Memory B cell (primary cell): Measurements from ENCODE around the gene PCDHGA6.
"Not testable (repeated sequence)": the region's sequence is repeated elsewhere in the genome, so short reads cannot be mapped to it uniquely, and the experiment has no call there.

Experiments
- ATAC-seq: fragments of 150-1000 bp; cut with Tn5 transposase; 2 replicates; pipeline ENCODE4 v1.10.0; 2021; ENCODE audit warnings: low read depth, mild to moderate bottlenecking, moderate library complexity
- DNase-seq, 2 donors: peaks; one replicate each; pipeline ENCODE4 v3.0.0; 2022; ENCODE audit warnings: low spot score in 2 of 2
- H3K27ac Mint-ChIP-seq: one replicate; pipeline ENCODE4 v1.8.0; 2022; ENCODE audit warnings: mild to moderate bottlenecking, moderate library complexity, mixed read lengths
- H3K27me3 Mint-ChIP-seq: one replicate; pipeline ENCODE4 v1.8.0; 2022; ENCODE audit warnings: mixed read lengths
- H3K36me3 Mint-ChIP-seq: one replicate; pipeline ENCODE4 v1.8.0; 2022; ENCODE audit warnings: mild to moderate bottlenecking, mixed read lengths
- H3K4me1 Mint-ChIP-seq: one replicate; pipeline ENCODE4 v1.8.0; 2022; ENCODE audit warnings: mixed read lengths
- H3K4me3 Mint-ChIP-seq: one replicate; pipeline ENCODE4 v1.8.0; 2022; ENCODE audit warnings: mild to moderate bottlenecking, moderate library complexity, mixed read lengths
- H3K9me3 Mint-ChIP-seq: one replicate; pipeline ENCODE4 v1.8.0; 2022; ENCODE audit warnings: mixed read lengths

PCDHGA6 gene

DNA sequence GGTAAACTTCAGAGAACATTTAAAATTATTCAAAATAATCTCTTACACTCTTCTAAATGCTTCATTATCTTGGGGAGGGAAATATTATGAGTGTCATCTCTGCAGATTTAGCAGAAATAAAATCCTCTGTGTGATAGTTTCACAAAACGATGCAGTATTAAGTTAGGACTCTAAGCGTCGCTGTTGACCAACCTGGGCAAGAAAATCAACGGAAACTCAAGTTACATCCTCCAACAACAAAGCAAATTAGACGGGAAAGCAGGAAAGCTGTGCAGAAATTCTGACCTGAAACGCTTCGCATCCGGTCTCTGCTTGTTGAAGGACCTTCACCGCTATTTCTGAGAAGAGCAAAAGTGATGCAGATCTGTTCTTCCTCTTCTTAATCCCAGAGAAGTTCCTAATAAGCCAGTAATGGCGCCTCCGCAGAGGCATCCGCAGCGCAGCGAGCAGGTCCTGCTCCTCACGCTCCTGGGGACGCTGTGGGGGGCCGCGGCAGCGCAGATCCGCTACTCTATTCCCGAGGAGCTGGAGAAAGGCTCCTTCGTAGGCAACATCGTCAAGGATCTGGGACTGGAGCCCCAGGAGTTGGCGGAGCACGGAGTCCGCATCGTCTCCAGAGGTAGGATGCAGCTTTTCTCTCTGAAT lies at the start of gene PCDHGA6:
TSS of gene PCDHGA6 (plus strand) at position 219 of the 645 bp plus-strand sequence. CDS start at position 412, 193 bp downstream.
- peaks cover 10% of the 10 kb centered on the region for H3K9me3 Mint-ChIP-seq
- ATAC-seq (no peak), DNase-seq (no peak)
- peaks cover 5% of the 10 kb centered on the region for H3K36me3 Mint-ChIP-seq
- H3K4me1 Mint-ChIP-seq = peaks cover 2% of the 10 kb centered on the region
- H3K27ac Mint-ChIP-seq = no peak within 1 kb of the TSS
- H3K4me3 Mint-ChIP-seq = peak within 1 kb of the TSS; percentile 24
- H3K27me3 Mint-ChIP-seq = peaks cover 9% of the 10 kb centered on the region

DNA sequence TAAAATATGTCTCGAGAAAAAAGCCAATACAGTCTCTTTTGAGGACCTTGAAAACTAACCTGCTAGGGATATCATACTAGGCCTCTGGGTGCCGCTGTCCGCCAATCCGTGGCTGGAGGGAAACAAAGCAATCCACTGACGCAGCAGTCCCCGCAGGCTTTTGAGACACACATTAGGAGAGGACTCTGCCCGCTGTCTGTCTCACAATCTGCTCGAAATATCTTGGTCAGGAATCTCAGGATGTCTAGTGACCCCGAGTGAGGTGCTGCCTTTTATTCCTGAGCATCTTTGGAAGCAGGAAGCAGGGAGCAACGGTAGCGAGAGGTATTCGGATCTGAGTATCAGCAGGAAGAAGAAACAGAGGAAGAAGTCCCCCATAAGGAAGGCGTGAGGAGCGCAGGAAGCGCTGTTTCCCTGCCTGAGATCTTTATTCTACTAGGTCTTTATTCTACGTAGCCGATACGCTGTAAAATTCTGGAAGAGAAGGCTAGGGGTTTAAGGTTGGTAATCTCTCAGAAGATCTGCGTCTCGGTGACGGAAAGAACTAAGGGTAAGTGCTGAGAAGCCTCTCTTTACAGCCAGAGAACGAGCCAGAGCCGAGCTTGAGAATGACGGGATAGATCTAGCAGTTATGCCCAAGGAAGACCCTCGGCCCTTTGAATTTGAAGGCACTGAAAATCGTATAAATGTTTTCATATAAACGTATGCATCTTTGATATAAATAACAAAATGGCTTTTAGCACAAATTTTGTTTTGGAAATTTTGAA lies 47.4 kb upstream of the PCDHGA6 start:
- Mint-ChIP-seq H3K4me1 (peaks cover 4% of the 10 kb centered on the region), H3K27me3 (peaks cover 8% of the 10 kb centered on the region), H3K4me3 (peak overlapping the region; percentile 93), H3K27ac (peak overlapping the region; percentile 81), H3K9me3 (peaks cover 4% of the 10 kb centered on the region), H3K36me3 (peaks cover 3% of the 10 kb centered on the region)
- peak; percentile 32 to 44 for DNase-seq
- ATAC-seq = peak; percentile 88

DNA sequence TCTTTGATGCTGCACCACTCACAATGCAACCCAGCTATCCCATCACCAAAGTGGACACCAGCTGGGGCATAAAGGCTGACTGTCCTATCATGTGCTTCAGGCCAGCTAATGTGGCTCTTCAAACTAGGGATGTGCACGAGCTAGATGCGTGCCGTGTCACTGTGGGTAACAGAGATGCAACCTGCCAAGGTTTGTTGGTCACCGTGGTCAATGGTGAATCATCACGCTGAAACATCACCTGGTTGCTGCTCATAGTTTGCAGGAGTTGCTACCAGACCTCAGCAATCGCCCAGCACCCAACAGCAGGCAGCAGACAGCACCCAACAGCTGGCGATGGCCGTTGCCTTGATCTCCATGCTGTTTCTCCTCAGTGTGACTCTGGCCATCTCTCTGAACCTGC lies 45.5 kb upstream of the PCDHGA6 start:
- peaks cover 4% of the 10 kb centered on the region for H3K4me1 Mint-ChIP-seq
- peaks cover 5% of the 10 kb centered on the region for H3K9me3 Mint-ChIP-seq
- peaks cover 3% of the 10 kb centered on the region for H3K36me3 Mint-ChIP-seq
- DNase-seq (no peak), ATAC-seq (no peak)
- H3K27ac Mint-ChIP-seq = no peak overlapping the region
- H3K4me3 Mint-ChIP-seq = no peak overlapping the region
- peaks cover 10% of the 10 kb centered on the region for H3K27me3 Mint-ChIP-seq

DNA sequence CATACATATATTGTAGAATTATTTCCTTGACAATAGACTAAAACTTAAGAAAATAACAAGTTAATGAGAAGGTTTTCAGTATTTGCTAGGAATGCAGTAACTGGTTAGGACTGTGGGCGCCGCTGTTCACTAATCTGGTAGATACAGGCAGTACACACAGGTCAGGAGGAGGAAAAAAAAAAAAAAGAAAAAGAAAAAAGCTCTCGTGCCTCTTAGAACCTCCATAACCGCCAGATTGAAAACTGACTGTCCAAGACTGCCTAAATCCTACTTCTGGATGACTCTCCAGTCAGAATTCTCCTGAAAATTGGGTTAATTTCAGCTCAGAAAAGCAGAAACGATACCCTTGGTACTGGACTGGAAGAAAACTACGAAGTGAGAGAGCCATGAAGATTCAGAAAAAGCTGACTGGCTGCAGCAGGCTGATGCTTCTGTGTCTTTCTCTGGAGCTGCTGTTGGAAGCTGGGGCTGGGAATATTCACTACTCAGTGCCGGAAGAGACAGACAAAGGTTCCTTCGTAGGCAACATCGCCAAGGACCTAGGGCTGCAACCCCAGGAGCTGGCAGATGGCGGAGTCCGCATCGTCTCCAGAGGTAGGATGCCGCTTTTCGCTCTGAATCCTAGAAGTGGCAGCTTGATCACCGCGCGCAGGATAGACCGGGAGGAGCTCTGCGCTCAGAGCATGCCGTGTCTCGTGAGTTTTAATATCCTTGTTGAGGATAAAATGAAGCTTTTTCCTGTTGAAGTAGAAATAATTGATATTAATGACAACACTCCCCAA lies 43.2 kb upstream of the PCDHGA6 start, which contains the start of gene PCDHGA1:
TSS of gene PCDHGA1 (plus strand) at position 216 of the 782 bp plus-strand sequence.
- Mint-ChIP-seq H3K4me1 (peaks cover 6% of the 10 kb centered on the region), H3K27me3 (peaks cover 17% of the 10 kb centered on the region), H3K9me3 (peaks cover 7% of the 10 kb centered on the region), H3K4me3 (peak within 1 kb of the TSS; percentile 24), H3K27ac (no peak within 1 kb of the TSS), H3K36me3 (peaks cover 5% of the 10 kb centered on the region)
- ATAC-seq (peak; percentile 48), DNase-seq (no peak)

DNA sequence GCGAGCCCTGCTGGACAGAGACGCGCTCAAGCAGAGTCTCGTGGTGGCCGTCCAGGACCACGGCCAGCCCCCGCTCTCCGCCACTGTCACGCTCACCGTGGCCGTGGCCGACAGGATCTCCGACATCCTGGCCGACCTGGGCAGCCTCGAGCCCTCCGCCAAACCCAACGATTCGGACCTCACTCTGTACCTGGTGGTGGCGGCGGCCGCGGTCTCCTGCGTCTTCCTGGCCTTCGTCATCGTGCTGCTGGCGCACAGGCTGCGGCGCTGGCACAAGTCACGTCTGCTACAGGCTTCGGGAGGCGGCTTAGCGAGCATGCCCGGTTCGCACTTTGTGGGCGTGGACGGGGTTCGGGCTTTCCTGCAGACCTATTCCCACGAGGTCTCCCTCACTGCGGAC lies 41.1 kb upstream of the PCDHGA6 start:
- not testable (repeated sequence) for H3K4me3 Mint-ChIP-seq, ATAC-seq, H3K27ac Mint-ChIP-seq, DNase-seq, H3K36me3 Mint-ChIP-seq, H3K4me1 Mint-ChIP-seq
- Mint-ChIP-seq H3K27me3 (peaks cover 26% of the 10 kb centered on the region), H3K9me3 (peaks cover 20% of the 10 kb centered on the region)

DNA sequence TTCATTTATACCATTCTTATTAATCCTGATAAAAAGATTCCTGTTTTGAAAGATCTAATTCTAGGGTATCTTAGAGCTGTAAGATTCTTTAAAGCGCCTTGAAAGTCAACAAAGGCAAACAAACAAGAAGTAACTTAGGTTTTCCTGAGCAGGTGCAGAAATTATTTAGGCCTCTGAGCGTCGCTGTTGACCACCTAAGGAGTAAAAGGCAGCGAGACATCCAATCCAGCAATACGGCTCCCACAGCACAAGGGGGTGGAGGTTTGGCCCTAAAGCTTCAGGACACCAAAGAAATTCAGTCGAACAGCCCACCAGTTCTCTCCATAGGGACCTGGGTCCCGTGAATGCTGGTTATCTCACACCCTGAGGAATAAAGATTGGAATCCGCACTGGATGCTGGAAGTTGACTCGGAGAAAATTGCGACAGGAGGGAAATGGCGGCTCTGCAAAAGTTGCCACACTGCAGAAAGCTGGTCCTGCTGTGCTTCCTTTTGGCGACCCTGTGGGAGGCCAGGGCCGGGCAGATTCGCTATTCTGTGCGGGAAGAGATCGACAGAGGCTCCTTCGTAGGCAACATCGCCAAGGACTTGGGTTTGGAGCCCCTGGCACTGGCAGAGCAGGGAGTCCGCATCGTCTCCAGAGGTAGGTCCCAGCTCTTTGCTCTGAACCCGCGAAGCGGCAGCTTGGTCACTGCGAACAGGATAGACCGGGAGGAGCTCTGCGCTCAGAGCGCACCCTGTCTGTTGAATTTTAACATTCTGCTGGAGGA lies 35.0 kb upstream of the PCDHGA6 start, which contains the start of gene PCDHGA2:
TSS of gene PCDHGA2 (plus strand) at position 223 of the 769 bp plus-strand sequence.
- no peak for DNase-seq
- Mint-ChIP-seq H3K4me1 (peaks cover 2% of the 10 kb centered on the region), H3K4me3 (peak within 1 kb of the TSS; percentile 41), H3K27me3 (peaks cover 32% of the 10 kb centered on the region), H3K9me3 (peaks cover 31% of the 10 kb centered on the region), H3K36me3 (peaks cover 10% of the 10 kb centered on the region), H3K27ac (no peak within 1 kb of the TSS)
- ATAC-seq = no peak

DNA sequence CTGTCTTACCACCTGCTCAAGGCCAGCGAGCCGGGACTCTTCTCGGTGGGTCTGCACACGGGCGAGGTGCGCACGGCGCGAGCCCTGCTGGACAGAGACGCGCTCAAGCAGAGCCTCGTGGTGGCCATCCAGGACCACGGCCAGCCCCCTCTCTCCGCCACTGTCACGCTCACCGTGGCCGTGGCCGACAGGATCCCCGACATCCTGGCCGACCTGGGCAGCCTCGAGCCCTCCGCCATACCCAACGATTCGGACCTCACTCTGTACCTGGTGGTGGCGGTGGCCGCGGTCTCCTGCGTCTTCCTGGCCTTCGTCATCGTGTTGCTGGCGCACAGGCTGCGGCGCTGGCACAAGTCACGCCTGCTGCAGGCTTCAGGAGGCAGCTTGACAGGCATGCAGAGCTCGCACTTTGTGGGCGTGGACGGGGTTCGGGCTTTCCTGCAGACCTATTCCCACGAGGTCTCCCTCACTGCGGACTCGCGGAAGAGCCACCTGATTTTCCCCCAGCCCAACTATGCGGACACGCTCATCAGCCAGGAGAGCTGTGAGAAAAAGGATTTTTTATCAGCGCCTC lies 32.8 kb upstream of the PCDHGA6 start:
- H3K27ac Mint-ChIP-seq, H3K36me3 Mint-ChIP-seq, DNase-seq, H3K4me1 Mint-ChIP-seq, H3K4me3 Mint-ChIP-seq, ATAC-seq: not testable (repeated sequence)
- Mint-ChIP-seq H3K27me3 (peaks cover 26% of the 10 kb centered on the region), H3K9me3 (peaks cover 30% of the 10 kb centered on the region)

DNA sequence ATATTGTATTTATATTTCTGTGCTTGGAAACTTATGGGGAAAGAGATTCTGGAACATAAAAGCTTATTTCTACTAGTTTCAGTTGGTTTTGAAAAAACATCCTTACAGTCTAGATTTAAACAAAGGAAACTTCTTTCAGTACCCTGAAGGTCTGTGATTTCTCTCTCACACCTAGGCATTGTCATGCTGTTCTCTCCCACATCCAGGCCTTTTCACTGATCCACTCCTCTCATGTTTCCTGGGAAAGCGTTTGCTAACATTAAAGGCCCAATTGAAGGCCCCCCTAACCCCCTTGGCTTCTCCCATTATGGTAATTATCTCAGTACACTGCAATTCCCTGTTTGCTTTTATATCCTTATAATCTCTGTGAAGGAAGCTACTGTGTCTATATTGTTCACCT lies 30.9 kb upstream of the PCDHGA6 start:
- Mint-ChIP-seq H3K4me1 (no peaks in the 10 kb centered on the region), H3K27ac (no peak overlapping the region), H3K36me3 (peaks cover 7% of the 10 kb centered on the region), H3K27me3 (peaks cover 23% of the 10 kb centered on the region), H3K4me3 (no peak overlapping the region), H3K9me3 (peaks cover 23% of the 10 kb centered on the region)
- DNase-seq (no peak), ATAC-seq (no peak)

DNA sequence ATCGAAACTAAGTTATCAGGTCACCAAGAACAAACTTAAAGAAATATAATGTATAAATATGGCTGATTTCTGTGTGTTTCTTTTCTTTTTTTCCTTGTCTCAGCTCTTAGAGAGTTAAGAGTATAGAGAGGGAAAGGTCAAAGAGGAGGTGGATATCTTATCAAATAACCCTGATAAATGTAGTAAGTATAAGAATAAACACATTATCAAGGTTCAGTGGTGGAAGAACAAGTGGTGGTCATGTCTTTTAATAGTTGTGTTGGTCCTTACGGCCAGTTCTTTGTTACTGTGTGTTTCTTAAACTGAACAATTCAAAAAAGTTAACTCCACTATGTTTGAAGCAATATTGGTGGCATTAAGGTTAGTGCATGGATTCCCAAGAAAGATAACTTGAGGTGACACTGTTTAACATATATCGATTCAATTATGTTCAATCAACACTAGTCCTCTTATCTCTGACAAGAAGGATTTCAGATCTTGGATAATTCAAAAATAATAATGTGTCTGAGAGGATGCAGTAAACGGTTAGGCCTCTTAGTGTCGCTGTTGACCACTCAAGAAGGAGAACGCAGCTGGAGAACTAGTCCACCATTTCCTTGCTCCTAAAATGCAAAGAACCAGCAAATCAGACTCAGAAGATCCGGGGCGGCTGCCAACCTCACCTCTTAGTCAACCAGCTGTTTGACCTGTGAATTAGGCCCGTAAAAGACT lies 30.3 kb upstream of the PCDHGA6 start, which contains the start of gene PCDHGA3:
TSS of gene PCDHGA3 (plus strand) at position 588 of the 711 bp plus-strand sequence. CDS start 205 bp downstream, outside the sequence.
- H3K9me3 Mint-ChIP-seq = peaks cover 20% of the 10 kb centered on the region
- peaks cover 7% of the 10 kb centered on the region for H3K36me3 Mint-ChIP-seq
- DNase-seq (no peak), ATAC-seq (no peak)
- H3K27ac Mint-ChIP-seq = no peak within 1 kb of the TSS
- no peaks in the 10 kb centered on the region for H3K4me1 Mint-ChIP-seq
- peak within 1 kb of the TSS; percentile 58 for H3K4me3 Mint-ChIP-seq
- peaks cover 20% of the 10 kb centered on the region for H3K27me3 Mint-ChIP-seq

DNA sequence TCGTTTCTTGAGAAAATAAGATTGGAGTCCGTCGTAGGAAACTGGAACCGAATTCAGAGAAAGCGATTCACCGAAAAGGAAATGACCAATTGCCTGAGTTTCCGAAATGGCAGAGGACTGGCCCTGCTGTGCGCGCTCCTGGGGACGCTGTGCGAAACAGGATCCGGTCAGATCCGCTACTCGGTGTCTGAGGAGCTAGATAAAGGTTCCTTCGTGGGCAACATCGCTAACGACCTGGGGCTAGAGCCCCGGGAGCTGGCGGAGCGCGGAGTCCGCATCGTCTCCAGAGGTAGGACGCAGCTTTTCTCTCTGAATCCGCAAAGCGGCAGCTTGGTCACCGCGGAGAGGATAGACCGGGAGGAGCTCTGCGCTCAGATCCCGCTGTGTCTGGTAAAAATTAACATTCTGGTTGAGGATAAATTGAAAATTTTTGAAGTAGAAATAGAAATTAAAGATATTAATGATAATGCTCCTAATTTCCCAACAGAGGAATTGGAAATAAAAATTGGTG lies 29.7 kb upstream of the PCDHGA6 start:
- peaks cover 7% of the 10 kb centered on the region for H3K36me3 Mint-ChIP-seq
- no peaks in the 10 kb centered on the region for H3K4me1 Mint-ChIP-seq
- H3K27ac Mint-ChIP-seq = no peak overlapping the region
- ATAC-seq = no peak
- peaks cover 18% of the 10 kb centered on the region for H3K9me3 Mint-ChIP-seq
- peaks cover 20% of the 10 kb centered on the region for H3K27me3 Mint-ChIP-seq
- no peak for DNase-seq
- peak overlapping the region; percentile 58 for H3K4me3 Mint-ChIP-seq

DNA sequence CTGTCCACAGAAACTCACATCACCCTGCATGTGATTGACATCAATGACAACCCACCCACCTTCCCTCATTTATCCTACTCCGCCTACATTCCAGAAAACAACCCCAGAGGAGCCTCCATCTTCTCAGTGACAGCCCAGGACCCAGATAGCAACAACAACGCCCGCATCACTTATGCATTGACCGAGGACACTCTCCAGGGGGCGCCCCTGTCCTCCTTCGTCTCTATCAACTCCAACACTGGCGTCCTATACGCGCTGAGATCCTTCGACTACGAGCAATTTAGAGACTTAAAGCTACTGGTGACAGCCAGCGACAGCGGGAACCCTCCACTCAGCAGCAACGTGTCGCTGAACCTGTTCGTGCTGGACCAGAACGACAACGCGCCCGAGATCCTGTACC lies 28.4 kb upstream of the PCDHGA6 start:
- H3K27ac Mint-ChIP-seq = no peak overlapping the region
- peaks cover 22% of the 10 kb centered on the region for H3K27me3 Mint-ChIP-seq
- peaks cover 17% of the 10 kb centered on the region for H3K9me3 Mint-ChIP-seq
- no peaks in the 10 kb centered on the region for H3K4me1 Mint-ChIP-seq
- DNase-seq = no peak
- no peak overlapping the region for H3K4me3 Mint-ChIP-seq
- peaks cover 5% of the 10 kb centered on the region for H3K36me3 Mint-ChIP-seq
- no peak for ATAC-seq

DNA sequence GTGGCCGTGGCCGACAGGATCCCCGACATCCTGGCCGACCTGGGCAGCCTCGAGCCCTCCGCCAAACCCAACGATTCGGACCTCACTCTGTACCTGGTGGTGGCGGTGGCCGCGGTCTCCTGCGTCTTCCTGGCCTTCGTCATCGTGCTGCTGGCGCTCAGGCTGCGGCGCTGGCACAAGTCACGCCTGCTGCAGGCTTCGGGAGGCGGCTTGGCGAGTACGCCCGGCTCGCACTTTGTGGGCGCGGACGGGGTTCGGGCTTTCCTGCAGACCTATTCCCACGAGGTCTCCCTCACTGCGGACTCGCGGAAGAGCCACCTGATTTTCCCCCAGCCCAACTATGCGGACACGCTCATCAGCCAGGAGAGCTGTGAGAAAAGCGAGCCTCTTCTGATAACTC lies 27.7 kb upstream of the PCDHGA6 start:
- not testable (repeated sequence) for ATAC-seq
- Mint-ChIP-seq H3K9me3 (peaks cover 15% of the 10 kb centered on the region), H3K27me3 (peaks cover 21% of the 10 kb centered on the region)

More for the DNA sequence above, 27.7 kb upstream of the PCDHGA6 start:
- not testable (repeated sequence) for DNase-seq, H3K36me3 Mint-ChIP-seq, H3K27ac Mint-ChIP-seq, H3K4me1 Mint-ChIP-seq, H3K4me3 Mint-ChIP-seq
